T-helper 2 cell treated with Interferon-gamma antibody and Interleukin-4, amounts not matched to agents 100 ng/mL and 5 ng/mL, for 36 hours (primary cell): ENCODE results near the gene TRIO. TPM values are rescaled to one million over a fixed set of nuclear protein-coding genes. Genes with fewer than 3 reads are reported as not detected.
"Not testable (repeated sequence)": the region's sequence is repeated elsewhere in the genome, so short reads cannot be mapped to it uniquely, and the experiment has no call there.

ENCODE experiments used
- intact Hi-C: fragments of 100-400 bp; cut with micrococcal nuclease; formaldehyde crosslinking; loops from one replicate; pipeline ENCODE4 v1.15.1; 2023
- total RNA-seq: library from RNA; stranded (reverse); gene quantifications from 2 replicates; pipeline ENCODE4 v1.2.3, GENCODE V29; 2022

TRIO gene
- total RNA-seq, 1 donor from 2014 or later, result 17.2 TPM

- intact Hi-C loops, result no loop called here
Observed at GRCh38 chr5:14416621-14417275, 273.6 kb downstream of the TRIO start.

- intact Hi-C loops, result no loop called here
Observed at GRCh38 chr5:14417276-14417730, 274.2 kb downstream of the TRIO start.

- intact Hi-C loops, result no loop called here
Observed at GRCh38 chr5:14417792-14418765, 274.9 kb downstream of the TRIO start.

- intact Hi-C loops, result no loop called here
Observed at GRCh38 chr5:14419686-14420085, 276.5 kb downstream of the TRIO start.

- intact Hi-C loops, result no loop called here
Observed at GRCh38 chr5:14420101-14420811, 277.1 kb downstream of the TRIO start.

GRCh38 chr5:14421851-14422250 lies 278.7 kb downstream of the TRIO start:
- intact Hi-C loops, result no loop called here

- intact Hi-C loops, result no loop called here
Observed at GRCh38 chr5:14424011-14424685, 281.0 kb downstream of the TRIO start.

GRCh38 chr5:14425559-14425958 lies 282.4 kb downstream of the TRIO start:
- intact Hi-C loops, result no loop called here

GRCh38 chr5:14426521-14426920 lies 283.4 kb downstream of the TRIO start:
- intact Hi-C loops, result no loop called here

GRCh38 chr5:14428302-14429081 lies 285.4 kb downstream of the TRIO start:
- intact Hi-C loops, result no loop called here

GRCh38 chr5:14429101-14430050 lies 286.2 kb downstream of the TRIO start:
- intact Hi-C loops, result no loop called here

GRCh38 chr5:14431534-14431933 lies 288.4 kb downstream of the TRIO start:
- intact Hi-C loops, result no loop called here

GRCh38 chr5:14432931-14433589 lies 289.9 kb downstream of the TRIO start:
- intact Hi-C loops, result no loop called here

- intact Hi-C loops, result no loop called here
Observed at GRCh38 chr5:14435481-14435880, 292.3 kb downstream of the TRIO start.

GRCh38 chr5:14436122-14436521 lies 293.0 kb downstream of the TRIO start:
- intact Hi-C loops, result not testable (repeated sequence)

GRCh38 chr5:14436801-14437542 lies 293.8 kb downstream of the TRIO start:
- intact Hi-C loops, result no loop called here

- intact Hi-C loops, result no loop called here
Observed at GRCh38 chr5:14438195-14438606, 295.1 kb downstream of the TRIO start.
